ENCODE measurements around the gene CALHM1. TPM values are rescaled to one million over a fixed set of nuclear protein-coding genes. Genes with fewer than 3 reads are reported as not detected.
"Not testable (repeated sequence)": the region's sequence is repeated elsewhere in the genome, so short reads cannot be mapped to it uniquely, and the experiment has no call there.

CALHM1 gene
- total RNA-seq, 1 experiment from 2014 or later = not detected

DNA sequence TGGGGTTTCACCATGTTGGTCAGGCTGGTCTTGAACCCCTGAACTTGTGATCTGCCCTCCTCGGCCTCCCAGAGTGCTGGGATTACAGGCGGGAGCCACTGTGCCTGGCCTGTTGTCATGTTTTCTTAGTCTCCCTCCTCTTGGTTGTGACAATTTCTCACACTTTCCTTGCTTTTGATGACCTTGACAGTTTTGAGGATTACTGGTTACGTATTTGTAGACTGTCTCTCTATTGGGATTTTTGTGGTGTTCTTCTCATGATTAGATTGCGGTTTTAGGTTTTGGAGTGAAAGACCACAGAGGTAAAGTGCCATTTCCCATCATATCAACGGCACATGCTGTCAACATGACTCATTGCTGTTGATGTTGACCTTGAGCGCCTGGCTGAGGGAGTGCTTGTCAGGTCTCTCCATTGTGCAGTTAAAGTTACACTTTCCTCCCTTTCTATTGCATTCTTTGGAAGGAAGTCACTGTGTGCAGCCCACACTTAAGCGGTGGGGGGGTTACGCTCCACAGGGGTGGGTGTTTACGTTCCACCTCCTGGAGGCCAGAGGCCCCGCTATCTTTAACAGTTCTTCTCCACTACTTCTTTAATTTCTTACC, 45.6 kb upstream of the CALHM1 start:
- no peaks in the 10 kb centered on the region for H3K36me3 ChIP-seq (ENCODE audit: insufficient read depth, low read length, poor library complexity, severe bottlenecking)
- no peaks in the 10 kb centered on the region for H3K9me3 ChIP-seq (ENCODE audit: low read depth, low read length, poor library complexity, severe bottlenecking)
- intact Hi-C loops (cut with micrococcal nuclease; ENCODE audit: unreplicated experiment) = no loop called here
- no TSS peak for BruUV-seq (replicated peaks)
- no peak overlapping the region for H3K4me3 ChIP-seq (ENCODE audit: low read depth, low read length, poor library complexity, severe bottlenecking)
- H3K27me3 ChIP-seq (replicated peaks; ENCODE audit: insufficient read depth, low read depth, low read length, poor library complexity) = no peaks in the 10 kb centered on the region
- CTCF ChIA-PET = interaction anchor here (0.7 kb wide), 2 partner anchors 35 to 109 kb away, joined by 3 to 9 read pairs; no protein-coding TSS in a partner anchor
- no peak for TF ChIP-seq EZH2 (IDR thresholded peaks at IDR 0.05; ENCODE audit: borderline replicate concordance, low read depth, low read length, poor library complexity, severe bottlenecking)
- no peak for TF ChIP-seq CTCF (conservative IDR thresholded peaks at IDR 0.05; ENCODE audit: low read depth, low read length)
- no peak for DNase-seq (ENCODE audit: low spot score)
- no peaks in the 10 kb centered on the region for H3K4me1 ChIP-seq (ENCODE audit: insufficient read depth, low read length, poor library complexity, severe bottlenecking)
- H3K27ac ChIP-seq (ENCODE audit: low read depth, low read length, poor library complexity, severe bottlenecking) = no peak overlapping the region
- POLR2A ChIA-PET (ENCODE audit: low non-redundant PET) = interaction anchor here (0.6 kb wide), 1 partner anchor 428 kb away, joined by 7 read pairs; no protein-coding TSS in a partner anchor

GRCh38 chr10:103503777-103504176, 45.1 kb upstream of the CALHM1 start:
- CTCF ChIA-PET; BruUV-seq (replicated peaks); H3K4me3 ChIP-seq (ENCODE audit: low read depth, low read length, poor library complexity, severe bottlenecking); H3K27ac ChIP-seq (ENCODE audit: low read depth, low read length, poor library complexity, severe bottlenecking); intact Hi-C loops (cut with micrococcal nuclease; ENCODE audit: unreplicated experiment); POLR2A ChIA-PET (ENCODE audit: low non-redundant PET); H3K4me1 ChIP-seq (ENCODE audit: insufficient read depth, low read length, poor library complexity, severe bottlenecking); H3K27me3 ChIP-seq (replicated peaks; ENCODE audit: insufficient read depth, low read depth, low read length, poor library complexity); H3K36me3 ChIP-seq (ENCODE audit: insufficient read depth, low read length, poor library complexity, severe bottlenecking); H3K9me3 ChIP-seq (ENCODE audit: low read depth, low read length, poor library complexity, severe bottlenecking); DNase-seq (ENCODE audit: low spot score): not testable (repeated sequence)

GRCh38 chr10:103502849-103503660, 44.4 kb upstream of the CALHM1 start:
- no peak for DNase-seq (ENCODE audit: low spot score)
- Histone ChIP-seq H3K36me3 (ENCODE audit: insufficient read depth, low read length, poor library complexity, severe bottlenecking) (no peaks in the 10 kb centered on the region), H3K27ac (ENCODE audit: low read depth, low read length, poor library complexity, severe bottlenecking) (no peak overlapping the region), H3K4me3 (ENCODE audit: low read depth, low read length, poor library complexity, severe bottlenecking) (no peak overlapping the region), H3K4me1 (ENCODE audit: insufficient read depth, low read length, poor library complexity, severe bottlenecking) (no peaks in the 10 kb centered on the region), H3K9me3 (ENCODE audit: low read depth, low read length, poor library complexity, severe bottlenecking) (no peaks in the 10 kb centered on the region), H3K27me3 (replicated peaks; ENCODE audit: insufficient read depth, low read depth, low read length, poor library complexity) (peaks cover 6% of the 10 kb centered on the region)
- no TSS peak for BruUV-seq (replicated peaks)
- ChIA-PET CTCF (no interaction called here), POLR2A (ENCODE audit: low non-redundant PET) (no interaction called here)
- no peak for TF ChIP-seq CTCF (conservative IDR thresholded peaks at IDR 0.05; ENCODE audit: low read depth, low read length)
- intact Hi-C loops (cut with micrococcal nuclease; ENCODE audit: unreplicated experiment) = no loop called here

Measured in A673 (cell line).